B cell (primary cell): ENCODE results near the gene CCNK.

Experiments
- CTCF ChIP-seq: fragments of 200-600 bp; IDR thresholded peaks from one replicate; pipeline ENCODE4 v1.8.0; 2022; ENCODE audit warnings: antibody characterized with exemption, mild to moderate bottlenecking
- EZH2 ChIP-seq: IDR thresholded peaks from 2 replicates; pipeline ENCODE4 v1.6.1; 2012; ENCODE audit warnings: borderline replicate concordance, low read depth, mild to moderate bottlenecking, moderate library complexity, low read length; ENCODE audit not compliant: insufficient read depth, poor library complexity, severe bottlenecking

DNA sequence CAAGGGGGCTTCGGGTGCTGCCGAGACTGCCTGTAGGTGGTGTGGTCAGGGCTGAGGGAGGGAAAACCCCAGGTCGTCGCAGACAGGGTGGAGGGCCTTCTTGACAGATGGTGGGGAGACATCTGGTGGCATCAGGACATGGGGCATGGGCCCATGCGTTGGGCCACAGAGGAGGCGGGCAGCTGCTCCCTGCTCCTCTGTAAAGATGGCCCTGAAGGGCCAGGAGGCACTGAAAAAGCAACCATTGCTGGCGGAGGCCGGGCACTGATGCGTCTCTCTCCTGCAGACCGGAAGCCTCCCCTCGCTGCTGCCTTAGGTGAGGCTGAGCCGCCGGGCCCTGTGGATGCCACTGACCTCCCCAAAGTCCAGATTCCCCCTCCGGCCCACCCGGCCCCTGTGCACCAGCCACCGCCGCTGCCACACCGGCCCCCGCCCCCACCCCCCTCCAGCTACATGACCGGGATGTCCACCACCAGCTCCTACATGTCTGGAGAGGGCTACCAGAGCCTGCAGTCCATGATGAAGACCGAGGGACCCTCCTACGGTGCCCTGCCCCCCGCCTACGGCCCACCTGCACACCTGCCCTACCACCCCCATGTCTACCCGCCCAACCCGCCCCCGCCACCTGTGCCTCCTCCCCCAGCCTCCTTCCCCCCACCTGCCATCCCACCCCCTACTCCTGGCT lies 28.8 kb downstream of the CCNK start:
- TF ChIP-seq CTCF = no peak
- TF ChIP-seq EZH2 = no peak
